EL (cell line): ENCODE results near the gene NDUFA13.

Experiments used
- DNase-seq: peaks from one replicate; pipeline ENCODE4 v3.0.0-alpha.2; 2016

The NDUFA13 gene

GRCh38 chr19:19513682-19514081, 2.3 kb upstream of the NDUFA13 start:
- no peak for DNase-seq

GRCh38 chr19:19514215-19514657, 1.8 kb upstream of the NDUFA13 start:
- DNase-seq = no peak

GRCh38 chr19:19514881-19515641, 964 bp upstream of the NDUFA13 start, which contains the start of gene TSSK6:
TSSK6 (minus strand) TSS chr19:19515548; CDS start chr19:19515427, 121 bp downstream.
- DNase-seq = no peak

- DNase-seq = no peak
Measured at GRCh38 chr19:19517235-19517619, 1.2 kb downstream of the NDUFA13 start.

GRCh38 chr19:19520989-19521388, 5.0 kb downstream of the NDUFA13 start:
- no peak for DNase-seq

GRCh38 chr19:19523177-19523576, 7.2 kb downstream of the NDUFA13 start:
- DNase-seq = no peak

GRCh38 chr19:19524053-19524452, 8.0 kb downstream of the NDUFA13 start:
- DNase-seq = no peak

GRCh38 chr19:19525611-19526380, 9.8 kb downstream of the NDUFA13 start:
- DNase-seq = no peak

GRCh38 chr19:19526581-19527370, 10.8 kb downstream of the NDUFA13 start:
- DNase-seq = no peak

GRCh38 chr19:19527371-19527656, 11.3 kb downstream of the NDUFA13 start:
- DNase-seq = no peak

- no peak for DNase-seq
Measured at GRCh38 chr19:19527674-19528625, 11.9 kb downstream of the NDUFA13 start.

- no peak for DNase-seq
Measured at GRCh38 chr19:19528721-19529490, 12.9 kb downstream of the NDUFA13 start, which contains the start of gene YJEFN3. YJEFN3 (plus strand) TSS chr19:19528911; CDS start chr19:19528933, 22 bp downstream.

GRCh38 chr19:19529783-19530422, 13.9 kb downstream of the NDUFA13 start:
- DNase-seq = no peak

- peak; percentile 44 for DNase-seq
Measured at GRCh38 chr19:19530423-19530804, 14.4 kb downstream of the NDUFA13 start.

GRCh38 chr19:19530889-19531288, 14.9 kb downstream of the NDUFA13 start:
- no peak for DNase-seq

- peak; percentile 65 for DNase-seq
Measured at GRCh38 chr19:19531951-19532805, 16.2 kb downstream of the NDUFA13 start.

- DNase-seq = no peak
Measured at GRCh38 chr19:19532806-19533701, 17.0 kb downstream of the NDUFA13 start.

- DNase-seq = no peak
Measured at GRCh38 chr19:19533841-19534240, 17.8 kb downstream of the NDUFA13 start.
